Colonic mucosa (tissue), 4 donors: ENCODE measurements around the gene HNRNPU. TPM values are rescaled to one million over a fixed set of nuclear protein-coding genes. Genes with fewer than 3 reads are reported as not detected.

Source experiments
- DNase-seq: peaks from one replicate; pipeline ENCODE4 v3.0.0-alpha.2; 2020
- H3K27ac ChIP-seq: fragments of 200-600 bp; one replicate; pipeline ENCODE4 v1.8.0; 2021
- H3K27me3 ChIP-seq: fragments of 200-600 bp; one replicate; pipeline ENCODE4 v1.8.0; 2021
- H3K36me3 ChIP-seq: fragments of 200-600 bp; one replicate; pipeline ENCODE4 v1.8.0; 2021
- H3K4me1 ChIP-seq: fragments of 200-600 bp; one replicate; pipeline ENCODE4 v1.8.0; 2021; ENCODE audit warnings: mild to moderate bottlenecking
- H3K4me3 ChIP-seq: fragments of 200-600 bp; one replicate; pipeline ENCODE4 v1.8.0; 2021
- H3K9ac ChIP-seq, 2 donors: one replicate each; pipeline ENCODE4 v1.7.0; 2013; ENCODE audit warnings: control low read depth in 2 of 2, low read depth in 2 of 2, low read length in 2 of 2
- H3K9me3 ChIP-seq: fragments of 200-600 bp; one replicate; pipeline ENCODE4 v1.8.0; 2021
- CTCF ChIP-seq: fragments of 200-600 bp; IDR thresholded peaks from one replicate; pipeline ENCODE4 v1.8.0; 2022; ENCODE audit warnings: antibody characterized with exemption, mild to moderate bottlenecking
- intact Hi-C: fragments of 100-400 bp; cut with DNase I; formaldehyde crosslinking; loops from one replicate; pipeline ENCODE4 v1.14.1; 2022
- total RNA-seq, 2 donors: library from RNA; stranded (reverse); fragmentation: NEBNext Ultra II Directional in 1 of 2; extraction: Animal tissue kit (Norgen Biotek cat#: 25700) in 1 of 2; gene quantifications; one replicate each; pipeline ENCODE4 v1.2.1, GENCODE V29; 2021
- donor health status: healthy.
- donor health status: DM: no; HTN: no; CAD: no.
- donor health status: DM: no; HTN: no; CAD: no.

The HNRNPU gene
- total RNA-seq, 2 donors from 2014 or later: 218 to 370 TPM

DNA sequence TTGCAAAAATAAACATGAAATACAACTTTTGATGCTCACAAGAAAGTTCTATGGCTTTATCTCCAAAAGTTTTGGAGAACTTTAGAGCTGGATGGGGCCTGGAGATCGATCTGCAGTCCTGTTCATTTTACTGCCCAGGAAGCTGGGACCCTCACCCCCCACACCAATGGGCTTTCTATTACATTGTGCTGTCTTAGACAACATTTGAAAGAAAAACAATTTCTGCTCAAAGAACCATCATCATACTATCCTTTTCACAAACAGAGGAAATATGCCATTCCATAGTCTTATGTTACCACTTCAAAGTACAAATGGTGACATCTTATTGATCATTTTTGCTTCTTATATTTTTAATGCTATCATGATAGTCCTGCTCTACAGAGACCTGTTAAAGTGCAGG lies 2.0 kb upstream of the HNRNPU start:
- Histone ChIP-seq H3K9me3 (no peaks in the 10 kb centered on the region), H3K9ac (no peak overlapping the region), H3K4me1 (peaks cover 3% of the 10 kb centered on the region), H3K4me3 (no peak overlapping the region), H3K27ac (no peak overlapping the region), H3K27me3 (no peaks in the 10 kb centered on the region), H3K36me3 (no peaks in the 10 kb centered on the region)
- intact Hi-C loops: loop anchor here (10.0 kb wide), 1 partner anchor 178 kb away; no protein-coding TSS in a partner anchor
- TF ChIP-seq CTCF: no peak
- no peak for DNase-seq

DNA sequence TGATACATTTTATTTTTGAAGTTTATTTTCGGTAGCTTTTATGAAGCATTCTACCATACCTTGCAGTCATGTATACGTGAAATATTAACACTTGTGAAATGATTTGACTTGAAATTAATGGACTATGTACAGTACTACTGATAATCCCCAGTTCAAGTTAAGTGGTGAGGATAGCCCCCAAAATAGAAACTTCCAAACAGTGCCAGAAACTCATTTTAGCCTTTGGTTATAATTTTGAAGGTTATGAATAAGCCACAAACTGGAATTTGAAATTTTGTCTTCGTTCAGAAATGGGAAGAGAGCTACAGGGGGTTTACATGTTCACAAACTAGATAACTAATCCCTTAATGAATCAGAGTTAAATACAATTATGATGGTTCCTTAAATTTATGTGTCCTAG lies 1.5 kb upstream of the HNRNPU start:
- TF ChIP-seq CTCF: no peak
- Histone ChIP-seq H3K9me3 (no peaks in the 10 kb centered on the region), H3K27me3 (no peaks in the 10 kb centered on the region), H3K9ac (no peak overlapping the region), H3K4me3 (no peak overlapping the region), H3K27ac (no peak overlapping the region), H3K4me1 (peaks cover 7% of the 10 kb centered on the region), H3K36me3 (no peaks in the 10 kb centered on the region)
- intact Hi-C loops: loop anchor here (2.0 to 10.0 kb wide), 3 partner anchors 31 to 179 kb away; partner anchors contain the start of gene COX20
- DNase-seq: no peak

GRCh38 chr1:244865028-244865371 lies 657 bp upstream of the HNRNPU start:
- intact Hi-C loops: loop anchor here (2.0 to 10.0 kb wide), 3 partner anchors 30 to 180 kb away; partner anchors contain the start of gene COX20
- no peaks in the 10 kb centered on the region for H3K27me3 ChIP-seq
- no peak for TF ChIP-seq CTCF
- H3K27ac ChIP-seq: peak overlapping the region; percentile 100
- peak overlapping the region; percentile 46 to 100 for H3K9ac ChIP-seq
- DNase-seq: peak; percentile 59
- H3K9me3 ChIP-seq: no peaks in the 10 kb centered on the region
- H3K4me3 ChIP-seq: peak overlapping the region; percentile 90
- H3K4me1 ChIP-seq: peaks cover 9% of the 10 kb centered on the region
- H3K36me3 ChIP-seq: peaks cover 2% of the 10 kb centered on the region

DNA sequence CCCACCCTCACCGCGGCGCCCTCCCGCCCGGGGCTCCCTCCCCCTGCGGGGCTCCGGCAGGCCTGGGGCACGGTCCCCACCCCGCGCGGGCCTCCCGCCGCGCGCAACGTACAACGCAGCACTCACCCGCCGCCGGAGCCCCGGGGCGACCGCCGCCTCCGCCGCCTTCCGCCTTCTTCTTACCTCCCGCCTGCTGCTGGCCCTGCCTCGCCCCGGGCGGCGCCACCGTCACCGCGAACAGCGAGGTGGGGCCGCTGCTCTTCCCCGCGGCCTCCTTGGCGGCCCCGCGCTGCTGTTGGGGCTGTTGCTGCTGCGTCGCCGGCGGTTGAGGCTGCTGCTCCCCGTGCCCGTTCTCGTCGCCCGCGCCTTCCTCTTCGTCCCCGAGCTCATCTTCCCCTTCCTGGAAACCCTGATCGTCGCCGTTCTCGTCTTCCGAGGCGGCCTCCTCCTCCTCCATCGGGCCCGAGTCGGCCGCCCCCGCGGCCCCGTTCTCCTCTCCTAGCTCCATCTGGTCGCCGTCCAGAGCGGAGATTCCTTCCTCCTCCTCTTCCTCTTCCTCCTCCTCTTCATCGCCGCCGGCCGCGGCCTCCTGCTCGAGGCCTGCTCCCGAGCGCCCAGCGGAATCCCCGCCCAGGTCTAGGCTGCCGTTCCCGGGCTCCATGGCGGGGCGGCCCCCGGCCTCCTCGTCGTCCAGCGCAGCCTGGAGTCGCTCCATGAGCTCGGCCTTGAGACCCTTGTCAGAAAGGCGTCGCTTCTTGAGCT lies 671 bp downstream of the HNRNPU start:
- Histone ChIP-seq H3K36me3 (peaks cover 8% of the 10 kb centered on the region), H3K27ac (peak overlapping the region; percentile 100), H3K4me3 (peak overlapping the region; percentile 90), H3K9me3 (no peaks in the 10 kb centered on the region), H3K4me1 (peaks cover 13% of the 10 kb centered on the region), H3K27me3 (no peaks in the 10 kb centered on the region), H3K9ac (peak overlapping the region; percentile 100)
- intact Hi-C loops: loop anchor here (2.0 to 10.0 kb wide), 3 partner anchors 29 to 181 kb away; partner anchors contain the start of gene COX20
- DNase-seq: peak; percentile 35
- no peak for TF ChIP-seq CTCF

DNA sequence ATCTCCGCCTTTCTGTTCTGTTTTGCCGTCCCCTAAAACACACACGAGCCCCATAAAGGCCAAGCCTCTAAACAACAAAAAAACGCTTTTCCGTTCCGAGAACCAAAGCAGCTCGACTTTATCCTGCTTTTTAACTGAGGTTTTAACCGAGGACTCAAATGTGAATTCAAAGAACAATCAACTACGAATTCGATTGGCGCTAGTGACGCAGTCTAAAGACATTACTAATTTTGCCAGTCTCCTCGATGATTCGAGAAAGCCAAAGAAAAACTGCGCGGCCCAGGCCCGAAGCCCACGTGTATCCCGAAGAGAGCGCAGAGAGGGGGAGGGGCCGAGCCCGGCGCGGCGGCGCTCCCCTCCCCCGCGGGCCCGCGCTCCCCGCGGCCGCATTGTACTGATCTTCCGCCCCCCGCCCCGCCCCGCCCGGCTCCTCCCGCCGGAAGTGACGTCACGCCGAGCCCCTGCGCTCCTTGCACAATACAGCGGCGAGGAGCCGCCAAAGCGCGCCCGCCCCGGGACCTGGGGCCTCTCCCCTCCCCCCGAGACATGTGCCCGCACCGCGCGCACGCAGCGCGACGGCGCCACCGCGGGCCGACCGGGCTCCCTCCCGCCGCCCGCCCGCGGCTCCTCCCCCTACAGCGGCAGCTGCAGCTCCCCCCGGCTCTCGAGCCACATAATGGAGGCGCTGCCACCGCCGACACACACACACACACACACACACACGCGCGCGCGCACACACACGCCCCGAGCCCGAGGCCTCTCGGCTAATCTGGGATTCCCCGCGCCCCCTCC lies 1.4 kb downstream of the HNRNPU start:
- TF ChIP-seq CTCF: no peak
- Histone ChIP-seq H3K36me3 (peaks cover 8% of the 10 kb centered on the region), H3K27me3 (no peaks in the 10 kb centered on the region), H3K4me1 (peaks cover 13% of the 10 kb centered on the region), H3K4me3 (peak overlapping the region; percentile 90), H3K27ac (peak overlapping the region; percentile 100), H3K9ac (peak overlapping the region; percentile 100), H3K9me3 (no peaks in the 10 kb centered on the region)
- intact Hi-C loops: loop anchor here (10.0 kb wide), 1 partner anchor 182 kb away; no protein-coding TSS in a partner anchor
- DNase-seq: peak; percentile 98
